ENCODE results near the gene FETUB.

The FETUB gene

GRCh38 chr3:186636536-186636935, 3.7 kb upstream of the FETUB start:
- no peak for DNase-seq

GRCh38 chr3:186637686-186638085, 2.5 kb upstream of the FETUB start:
- no peak for DNase-seq

- no peak for DNase-seq
Observed at GRCh38 chr3:186638259-186638658, 1.9 kb upstream of the FETUB start.

- no peak for DNase-seq
Observed at GRCh38 chr3:186640473-186640818, 247 bp downstream of the FETUB start.

- no peak for DNase-seq
Observed at GRCh38 chr3:186640929-186641328, 730 bp downstream of the FETUB start.

GRCh38 chr3:186642014-186642413, 1.8 kb downstream of the FETUB start:
- DNase-seq = no peak

- no peak for DNase-seq
Observed at GRCh38 chr3:186643493-186643892, 3.3 kb downstream of the FETUB start.

- DNase-seq = no peak
Observed at GRCh38 chr3:186644683-186645082, 4.5 kb downstream of the FETUB start.

GRCh38 chr3:186646106-186646505, 5.9 kb downstream of the FETUB start:
- no peak for DNase-seq

- no peak for DNase-seq
Observed at GRCh38 chr3:186646841-186647240, 6.6 kb downstream of the FETUB start.

- DNase-seq = no peak
Observed at GRCh38 chr3:186648851-186649250, 8.7 kb downstream of the FETUB start.

GRCh38 chr3:186651678-186652215, 11.5 kb downstream of the FETUB start:
- no peak for DNase-seq

- DNase-seq = no peak
Observed at GRCh38 chr3:186653080-186653707, 13.0 kb downstream of the FETUB start.

- no peak for DNase-seq
Observed at GRCh38 chr3:186653984-186654383, 13.8 kb downstream of the FETUB start.

- no peak for DNase-seq
Observed at GRCh38 chr3:186663361-186664118, 23.3 kb downstream of the FETUB start.

- no peak for DNase-seq
Observed at GRCh38 chr3:186664119-186664495, 23.9 kb downstream of the FETUB start.

GRCh38 chr3:186664506-186664905, 24.3 kb downstream of the FETUB start:
- DNase-seq = no peak

- DNase-seq = no peak
Observed at GRCh38 chr3:186665625-186666188, 25.5 kb downstream of the FETUB start, which contains the start of gene HRG. Gene HRG, plus strand, starts transcription at chr3:186666014. Its CDS starts 18 bp downstream, at chr3:186666032.

- no peak for DNase-seq
Observed at GRCh38 chr3:186668426-186668825, 28.2 kb downstream of the FETUB start.

GRCh38 chr3:186669378-186670084, 29.3 kb downstream of the FETUB start:
- no peak for DNase-seq

GRCh38 chr3:186670155-186670554, 30.0 kb downstream of the FETUB start:
- no peak for DNase-seq

- DNase-seq = no peak
Observed at GRCh38 chr3:186671051-186671450, 30.9 kb downstream of the FETUB start.

- no peak for DNase-seq
Observed at GRCh38 chr3:186678604-186679003, 38.4 kb downstream of the FETUB start.

All from right hindlimb (tissue), 1 donor.